ACC112 (cell line): Measurements from ENCODE around the gene MKRN2OS.

Experiments
- H2AFZ ChIP-seq: fragments of 200-600 bp; sonication (generic); one replicate; pipeline ENCODE4 v1.6.0; 2017; ENCODE audit warnings: antibody characterized with exemption, low read length; ENCODE audit not compliant: unreplicated experiment
- H3K27ac ChIP-seq: fragments of 200-600 bp; sonication (generic); 2 replicates; pipeline ENCODE4 v1.5.1; 2014; ENCODE audit warnings: low read depth, mild to moderate bottlenecking, antibody characterized with exemption, low read length, moderate library complexity
- H3K27me3 ChIP-seq: fragments of 200-600 bp; sonication (generic); 2 replicates; pipeline ENCODE4 v1.6.1; 2014; ENCODE audit warnings: mild to moderate bottlenecking, antibody characterized with exemption, low read length, moderate library complexity, mixed read lengths; ENCODE audit not compliant: insufficient read depth
- H3K36me3 ChIP-seq: fragments of 200-600 bp; sonication (generic); 2 replicates; pipeline ENCODE4 v1.6.1; 2016; ENCODE audit warnings: mild to moderate bottlenecking, antibody characterized with exemption, low read length, moderate library complexity, mixed read lengths; ENCODE audit not compliant: insufficient read depth
- H3K4me1 ChIP-seq: fragments of 200-600 bp; sonication (generic); one replicate; pipeline ENCODE4 v1.6.1; 2016; ENCODE audit warnings: low read length, mixed read lengths; ENCODE audit not compliant: insufficient read depth, unreplicated experiment, control insufficient read depth
- H3K4me3 ChIP-seq: fragments of 200-600 bp; sonication (generic); 2 replicates; pipeline ENCODE4 v1.5.1; 2014; ENCODE audit warnings: mild to moderate bottlenecking, low read depth, low read length
- H3K79me2 ChIP-seq: fragments of 200-600 bp; sonication (generic); one replicate; pipeline ENCODE4 v1.6.0; 2016; ENCODE audit warnings: low read length; ENCODE audit not compliant: control insufficient read depth, unreplicated experiment, insufficient read depth

The MKRN2OS gene

GRCh38 chr3:12583280-12583679 lies 38.0 kb upstream of the MKRN2OS start:
- H3K27ac ChIP-seq = no peak overlapping the region
- H3K36me3 ChIP-seq = peaks cover 24% of the 10 kb centered on the region
- H2AFZ ChIP-seq = no peak overlapping the region
- peaks cover 16% of the 10 kb centered on the region for H3K4me1 ChIP-seq
- H3K4me3 ChIP-seq = no peak overlapping the region
- no peaks in the 10 kb centered on the region for H3K27me3 ChIP-seq
- H3K79me2 ChIP-seq = peaks cover 8% of the 10 kb centered on the region

GRCh38 chr3:12582730-12583129 lies 37.4 kb upstream of the MKRN2OS start:
- Histone ChIP-seq H3K27ac (no peak overlapping the region), H3K27me3 (no peaks in the 10 kb centered on the region), H3K4me3 (no peak overlapping the region), H3K36me3 (peaks cover 24% of the 10 kb centered on the region), H2AFZ (no peak overlapping the region), H3K79me2 (peaks cover 11% of the 10 kb centered on the region), H3K4me1 (peaks cover 10% of the 10 kb centered on the region)

DNA sequence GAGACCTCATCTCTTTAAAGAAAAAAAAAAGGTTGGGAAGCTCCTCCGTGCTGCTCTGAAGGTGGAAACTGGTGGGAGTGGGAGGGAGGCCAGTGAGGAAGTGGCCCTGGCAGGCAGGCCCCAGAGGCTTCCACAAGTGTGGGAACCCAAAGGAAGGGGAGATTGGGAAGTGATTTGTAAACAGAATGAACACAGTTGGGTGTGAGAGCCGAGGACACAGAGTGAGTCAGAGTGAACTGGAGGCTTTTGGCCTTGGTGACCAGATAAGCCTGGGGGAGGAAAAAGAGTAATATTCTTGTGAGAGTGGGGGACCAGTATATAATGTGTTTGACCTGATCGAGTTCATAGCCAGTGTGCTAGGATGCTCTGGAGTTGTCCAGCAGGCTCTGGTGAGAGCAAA lies 34.6 kb upstream of the MKRN2OS start:
- peaks cover 21% of the 10 kb centered on the region for H3K4me1 ChIP-seq
- no peak overlapping the region for H2AFZ ChIP-seq
- H3K4me3 ChIP-seq = no peak overlapping the region
- H3K79me2 ChIP-seq = peaks cover 12% of the 10 kb centered on the region
- no peaks in the 10 kb centered on the region for H3K27me3 ChIP-seq
- peaks cover 14% of the 10 kb centered on the region; the same call in 1 of the 2 replicates for H3K36me3 ChIP-seq
- peak overlapping the region; percentile 75 for H3K27ac ChIP-seq

DNA sequence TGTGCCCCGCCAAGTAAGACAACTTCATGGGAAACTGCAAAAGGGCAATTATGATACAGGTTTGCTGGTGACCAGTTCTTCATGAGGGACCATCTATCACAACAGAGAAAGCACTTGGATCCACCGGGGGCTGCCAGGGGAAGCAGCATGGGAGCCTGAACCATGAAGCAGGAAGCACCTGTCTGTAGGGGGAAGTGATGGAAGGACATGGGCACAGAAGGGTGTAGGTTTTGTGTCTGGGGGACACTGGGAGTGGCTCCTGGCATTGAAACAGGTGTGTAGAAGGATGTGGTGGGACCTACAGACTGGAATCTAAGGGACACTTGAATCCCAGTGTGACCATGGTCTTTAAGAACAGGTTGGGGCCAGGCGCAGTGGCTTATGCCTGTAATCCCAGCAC lies 34.2 kb upstream of the MKRN2OS start:
- peaks cover 25% of the 10 kb centered on the region for H3K4me1 ChIP-seq
- no peaks in the 10 kb centered on the region for H3K27me3 ChIP-seq
- no peak overlapping the region for H2AFZ ChIP-seq
- H3K4me3 ChIP-seq = no peak overlapping the region
- H3K27ac ChIP-seq = peak overlapping the region; percentile 75
- H3K36me3 ChIP-seq = peaks cover 15% of the 10 kb centered on the region; the same call in 1 of the 2 replicates
- H3K79me2 ChIP-seq = peaks cover 12% of the 10 kb centered on the region

DNA sequence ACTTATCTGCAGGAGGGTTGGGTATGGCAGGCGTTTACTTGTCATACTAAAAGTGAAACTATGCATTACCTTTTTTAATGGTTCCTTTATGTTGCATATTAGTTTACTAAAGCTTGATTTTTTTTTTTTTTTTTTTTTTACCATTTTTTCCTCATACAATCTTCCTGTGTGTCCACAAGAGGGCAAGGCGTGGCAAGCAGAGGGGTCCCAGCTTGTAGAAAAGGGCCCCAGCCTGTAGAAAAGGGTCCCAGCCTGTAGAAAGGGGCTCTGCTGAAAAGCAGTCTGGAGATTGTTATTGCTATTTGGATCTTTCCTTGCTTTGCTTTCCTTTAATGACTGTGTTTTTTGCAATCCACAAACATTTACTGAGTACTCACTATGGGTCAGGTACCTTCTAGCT lies 33.4 kb upstream of the MKRN2OS start:
- H3K4me3 ChIP-seq = no peak overlapping the region
- H3K4me1 ChIP-seq = peaks cover 26% of the 10 kb centered on the region
- peaks cover 19% of the 10 kb centered on the region; the same call in 1 of the 2 replicates for H3K36me3 ChIP-seq
- H2AFZ ChIP-seq = no peak overlapping the region
- H3K27me3 ChIP-seq = no peaks in the 10 kb centered on the region
- H3K79me2 ChIP-seq = peaks cover 12% of the 10 kb centered on the region
- H3K27ac ChIP-seq = no peak overlapping the region

GRCh38 chr3:12577379-12577778 lies 32.1 kb upstream of the MKRN2OS start:
- Histone ChIP-seq H3K27me3 (no peaks in the 10 kb centered on the region), H3K4me1 (peaks cover 29% of the 10 kb centered on the region), H2AFZ (no peak overlapping the region), H3K4me3 (no peak overlapping the region), H3K36me3 (peaks cover 18% of the 10 kb centered on the region; the same call in 1 of the 2 replicates), H3K79me2 (peaks cover 12% of the 10 kb centered on the region), H3K27ac (no peak overlapping the region)

DNA sequence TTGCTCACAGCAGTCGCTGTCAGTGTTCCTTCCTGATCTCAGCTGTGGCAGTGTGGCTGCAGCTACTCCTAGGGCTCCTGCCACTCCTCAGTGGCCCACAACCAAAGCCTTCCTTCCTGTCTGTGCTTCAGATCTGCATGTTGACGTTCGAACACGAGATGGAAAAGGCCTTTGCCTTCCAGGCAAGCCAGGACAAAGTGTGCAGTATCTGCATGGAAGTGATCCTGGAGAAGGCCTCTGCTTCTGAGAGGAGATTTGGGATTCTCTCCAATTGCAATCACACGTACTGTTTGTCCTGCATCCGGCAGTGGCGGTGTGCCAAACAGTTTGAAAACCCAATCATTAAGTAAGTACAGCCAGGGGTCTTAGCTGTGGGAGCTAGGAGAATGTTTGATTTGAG lies 29.4 kb upstream of the MKRN2OS start:
- Histone ChIP-seq H3K4me3 (no peak overlapping the region), H3K27ac (no peak overlapping the region), H3K27me3 (no peaks in the 10 kb centered on the region), H3K79me2 (peaks cover 17% of the 10 kb centered on the region), H3K4me1 (peaks cover 24% of the 10 kb centered on the region), H2AFZ (no peak overlapping the region), H3K36me3 (peaks cover 22% of the 10 kb centered on the region)

- Histone ChIP-seq H3K27ac (no peak overlapping the region), H3K27me3 (no peaks in the 10 kb centered on the region), H2AFZ (no peak overlapping the region), H3K79me2 (peaks cover 14% of the 10 kb centered on the region), H3K4me1 (peaks cover 20% of the 10 kb centered on the region), H3K36me3 (peaks cover 25% of the 10 kb centered on the region), H3K4me3 (no peak overlapping the region)
Measured at GRCh38 chr3:12574131-12574530, 28.8 kb upstream of the MKRN2OS start.

- H2AFZ ChIP-seq = no peak overlapping the region
- no peak overlapping the region for H3K4me3 ChIP-seq
- peaks cover 20% of the 10 kb centered on the region for H3K4me1 ChIP-seq
- peaks cover 25% of the 10 kb centered on the region for H3K79me2 ChIP-seq
- H3K36me3 ChIP-seq = peaks cover 23% of the 10 kb centered on the region
- H3K27ac ChIP-seq = no peak overlapping the region
- H3K27me3 ChIP-seq = no peaks in the 10 kb centered on the region
Measured at GRCh38 chr3:12571986-12572385, 26.7 kb upstream of the MKRN2OS start.

DNA sequence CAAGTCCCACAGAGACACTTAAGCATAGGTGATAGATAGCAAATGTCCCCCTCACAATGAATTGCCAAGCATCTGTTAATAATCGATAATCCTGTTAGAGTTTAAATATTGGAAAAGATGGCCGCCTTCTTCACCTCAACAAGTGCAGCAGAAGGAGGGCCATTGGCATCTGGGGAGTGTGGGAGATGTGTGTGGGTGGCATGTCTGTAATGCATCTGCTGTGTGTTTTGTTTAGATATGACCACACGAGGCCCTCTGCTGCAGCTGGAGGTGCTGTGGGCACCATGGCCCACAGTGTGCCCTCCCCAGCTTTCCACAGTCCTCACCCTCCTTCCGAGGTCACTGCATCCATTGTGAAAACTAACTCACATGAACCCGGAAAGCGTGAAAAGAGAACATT lies 24.5 kb upstream of the MKRN2OS start:
- peaks cover 7% of the 10 kb centered on the region for H3K4me1 ChIP-seq
- H3K27me3 ChIP-seq = no peaks in the 10 kb centered on the region
- no peak overlapping the region for H2AFZ ChIP-seq
- no peak overlapping the region for H3K27ac ChIP-seq
- H3K36me3 ChIP-seq = peaks cover 31% of the 10 kb centered on the region
- no peak overlapping the region for H3K4me3 ChIP-seq
- peaks cover 46% of the 10 kb centered on the region for H3K79me2 ChIP-seq

DNA sequence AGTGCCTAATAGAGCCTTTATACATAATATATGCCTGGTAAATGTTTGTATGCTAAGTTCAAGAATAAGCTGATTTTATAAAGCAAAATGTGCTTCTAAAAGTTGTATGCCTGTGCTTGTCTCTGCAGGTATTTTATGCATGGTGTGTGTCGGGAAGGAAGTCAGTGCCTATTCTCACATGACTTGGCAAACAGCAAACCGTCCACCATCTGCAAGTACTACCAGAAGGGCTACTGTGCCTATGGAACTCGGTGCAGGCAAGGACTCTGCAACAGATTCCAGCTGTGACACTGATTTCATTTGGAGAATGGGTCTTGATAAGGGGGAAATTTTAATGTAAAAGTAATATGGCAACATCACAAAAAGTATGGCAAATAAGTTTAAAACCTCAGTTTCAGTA lies 23.4 kb upstream of the MKRN2OS start:
- H3K4me3 ChIP-seq = no peak overlapping the region
- no peak overlapping the region for H3K27ac ChIP-seq
- H3K36me3 ChIP-seq = peaks cover 24% of the 10 kb centered on the region
- H2AFZ ChIP-seq = no peak overlapping the region
- H3K79me2 ChIP-seq = peaks cover 57% of the 10 kb centered on the region
- H3K27me3 ChIP-seq = no peaks in the 10 kb centered on the region
- peaks cover 3% of the 10 kb centered on the region for H3K4me1 ChIP-seq
